ENCODE measurements around the gene USP20. TPM values are rescaled to one million over a fixed set of nuclear protein-coding genes. Genes with fewer than 3 reads are reported as not detected.
A peak's percentile ranks its signal among the peaks of the same experiment; 100 is the strongest.

The USP20 gene
- total and polyA plus RNA-seq, 4 donors = 8.2 to 19.8 (median 10.3) TPM

DNA sequence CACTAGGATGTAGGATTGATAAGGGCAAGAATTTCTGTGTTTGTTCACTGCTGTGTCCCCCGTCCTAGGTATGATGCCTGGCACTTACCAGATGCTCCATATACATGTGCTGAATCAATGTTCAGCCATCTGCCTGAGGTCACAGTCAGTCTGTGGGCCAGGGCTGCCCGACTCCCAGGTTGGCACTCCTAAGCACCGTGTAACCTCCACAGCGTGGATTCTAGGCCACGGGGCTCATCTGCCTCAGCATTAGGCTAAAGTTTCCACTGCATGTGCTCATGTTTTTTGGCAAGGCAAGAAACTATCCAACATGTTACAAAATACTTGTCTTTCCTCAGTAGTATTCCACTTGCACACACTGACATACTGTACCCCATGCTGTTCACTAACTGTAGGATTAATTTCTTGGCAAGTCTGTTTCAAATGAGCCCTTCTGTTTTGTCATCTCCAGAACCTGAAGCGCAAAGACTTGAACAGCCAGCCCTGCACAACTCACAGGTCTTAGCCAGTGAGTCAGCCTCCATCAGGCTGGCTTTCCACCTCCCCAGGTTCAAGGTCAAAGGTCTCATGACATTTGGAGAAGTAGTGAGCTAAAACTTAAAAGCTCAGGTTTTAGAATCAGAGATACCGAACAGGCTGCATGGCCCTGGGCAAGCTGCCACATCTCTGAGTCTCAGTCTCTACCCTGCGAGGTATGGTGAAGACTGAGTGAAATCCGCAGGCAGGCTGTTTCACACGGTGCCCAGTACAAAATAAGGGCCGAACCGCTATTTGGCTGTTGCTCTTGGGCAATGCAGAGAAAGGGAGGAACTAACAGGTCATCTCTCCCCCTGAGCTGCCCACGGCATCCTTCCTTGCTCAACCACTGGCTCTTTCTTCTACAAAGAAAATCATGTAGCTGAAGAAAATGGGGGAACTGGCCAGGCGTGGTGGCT lies 18.5 kb upstream of the USP20 start (continued):
- no peak for TF ChIP-seq EGR1 (IDR thresholded peaks at IDR 0.05; ENCODE audit: low read depth in 2 of 2)
- TF ChIP-seq, protein P1, sequence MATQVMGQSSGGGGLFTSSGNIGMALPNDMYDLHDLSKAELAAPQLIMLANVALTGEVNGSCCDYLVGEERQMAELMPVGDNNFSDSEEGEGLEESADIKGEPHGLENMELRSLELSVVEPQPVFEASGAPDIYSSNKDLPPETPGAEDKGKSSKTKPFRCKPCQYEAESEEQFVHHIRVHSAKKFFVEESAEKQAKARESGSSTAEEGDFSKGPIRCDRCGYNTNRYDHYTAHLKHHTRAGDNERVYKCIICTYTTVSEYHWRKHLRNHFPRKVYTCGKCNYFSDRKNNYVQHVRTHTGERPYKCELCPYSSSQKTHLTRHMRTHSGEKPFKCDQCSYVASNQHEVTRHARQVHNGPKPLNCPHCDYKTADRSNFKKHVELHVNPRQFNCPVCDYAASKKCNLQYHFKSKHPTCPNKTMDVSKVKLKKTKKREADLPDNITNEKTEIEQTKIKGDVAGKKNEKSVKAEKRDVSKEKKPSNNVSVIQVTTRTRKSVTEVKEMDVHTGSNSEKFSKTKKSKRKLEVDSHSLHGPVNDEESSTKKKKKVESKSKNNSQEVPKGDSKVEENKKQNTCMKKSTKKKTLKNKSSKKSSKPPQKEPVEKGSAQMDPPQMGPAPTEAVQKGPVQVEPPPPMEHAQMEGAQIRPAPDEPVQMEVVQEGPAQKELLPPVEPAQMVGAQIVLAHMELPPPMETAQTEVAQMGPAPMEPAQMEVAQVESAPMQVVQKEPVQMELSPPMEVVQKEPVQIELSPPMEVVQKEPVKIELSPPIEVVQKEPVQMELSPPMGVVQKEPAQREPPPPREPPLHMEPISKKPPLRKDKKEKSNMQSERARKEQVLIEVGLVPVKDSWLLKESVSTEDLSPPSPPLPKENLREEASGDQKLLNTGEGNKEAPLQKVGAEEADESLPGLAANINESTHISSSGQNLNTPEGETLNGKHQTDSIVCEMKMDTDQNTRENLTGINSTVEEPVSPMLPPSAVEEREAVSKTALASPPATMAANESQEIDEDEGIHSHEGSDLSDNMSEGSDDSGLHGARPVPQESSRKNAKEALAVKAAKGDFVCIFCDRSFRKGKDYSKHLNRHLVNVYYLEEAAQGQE (IDR thresholded peaks at IDR 0.05) = no peak

- Histone ChIP-seq H3K36me3 (ENCODE audit: control insufficient read depth in 4 of 4, insufficient read depth in 3 of 4, low read depth in 1 of 4, low read length in 3 of 4) (peaks cover 9 to 32% (median 22%) of the 10 kb centered on the region in 4 donors), H3K9ac (ENCODE audit: low read depth in 1 of 2, low read length in 2 of 2) (peak overlapping the region in 1 of 2 donors; percentile 42), H3K4me3 (ENCODE audit: low read depth in 1 of 3, low read length in 3 of 3) (peak overlapping the region; percentile 27 to 86 (median 80)), H3K4me1 (ENCODE audit: control insufficient read depth in 4 of 4, insufficient read depth in 4 of 4, low read length in 3 of 4) (peaks cover 0 to 11% (median 8%) of the 10 kb centered on the region in 4 donors), H3K9me3 (ENCODE audit: control insufficient read depth in 4 of 4, low read length in 3 of 4) (no peaks in the 10 kb centered on the region), H3K27me3 (ENCODE audit: control insufficient read depth in 4 of 4, insufficient read depth in 4 of 4, low read length in 3 of 4) (no peaks in the 10 kb centered on the region), H3K27ac (ENCODE audit: low read depth in 1 of 2, low read length in 2 of 2) (no peak overlapping the region)
- no peak for DNase-seq (ENCODE audit: low spot score)
- TF ChIP-seq RAD21 (IDR thresholded peaks at IDR 0.05) = no peak
- TF ChIP-seq FOXA1 (IDR thresholded peaks at IDR 0.05) = no peak
- TF ChIP-seq FOXA2 (IDR thresholded peaks at IDR 0.05) = no peak
- no peak for TF ChIP-seq HNF4A (conservative IDR thresholded peaks at IDR 0.05)
- TF ChIP-seq, protein P1 (IDR thresholded peaks at IDR 0.05) = no peak
- TF ChIP-seq NR2F2 (IDR thresholded peaks at IDR 0.05) = no peak
- TF ChIP-seq SP1 (IDR thresholded peaks at IDR 0.05) = no peak
- no peak for TF ChIP-seq RXRA (IDR thresholded peaks at IDR 0.05)
- TF ChIP-seq JUND (IDR thresholded peaks at IDR 0.05) = no peak
- TF ChIP-seq HNF4G (IDR thresholded peaks at IDR 0.05) = no peak
- no peak for TF ChIP-seq YY1 (IDR thresholded peaks at IDR 0.05)
- TF ChIP-seq TAF1 (conservative IDR thresholded peaks at IDR 0.05) = no peak
- TF ChIP-seq MAX (IDR thresholded peaks at IDR 0.05) = no peak
- TF ChIP-seq GABPA (IDR thresholded peaks at IDR 0.05 in 1 of 2, conservative IDR thresholded peaks at IDR 0.05 in 1 of 2) = no peak
- TF ChIP-seq, protein P2, sequence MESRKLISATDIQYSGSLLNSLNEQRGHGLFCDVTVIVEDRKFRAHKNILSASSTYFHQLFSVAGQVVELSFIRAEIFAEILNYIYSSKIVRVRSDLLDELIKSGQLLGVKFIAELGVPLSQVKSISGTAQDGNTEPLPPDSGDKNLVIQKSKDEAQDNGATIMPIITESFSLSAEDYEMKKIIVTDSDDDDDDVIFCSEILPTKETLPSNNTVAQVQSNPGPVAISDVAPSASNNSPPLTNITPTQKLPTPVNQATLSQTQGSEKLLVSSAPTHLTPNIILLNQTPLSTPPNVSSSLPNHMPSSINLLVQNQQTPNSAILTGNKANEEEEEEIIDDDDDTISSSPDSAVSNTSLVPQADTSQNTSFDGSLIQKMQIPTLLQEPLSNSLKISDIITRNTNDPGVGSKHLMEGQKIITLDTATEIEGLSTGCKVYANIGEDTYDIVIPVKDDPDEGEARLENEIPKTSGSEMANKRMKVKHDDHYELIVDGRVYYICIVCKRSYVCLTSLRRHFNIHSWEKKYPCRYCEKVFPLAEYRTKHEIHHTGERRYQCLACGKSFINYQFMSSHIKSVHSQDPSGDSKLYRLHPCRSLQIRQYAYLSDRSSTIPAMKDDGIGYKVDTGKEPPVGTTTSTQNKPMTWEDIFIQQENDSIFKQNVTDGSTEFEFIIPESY (IDR thresholded peaks at IDR 0.05) = no peak
- TF ChIP-seq ATF3 (IDR thresholded peaks at IDR 0.05) = no peak
- 25% methylated on average over 26 of the region's 26 CpGs for WGBS
Measured at GRCh38 chr9:129822898-129823541, 12.2 kb upstream of the USP20 start.
